Measurements from ENCODE around the gene ASPHD2. TPM values are rescaled to one million over a fixed set of nuclear protein-coding genes. Genes with fewer than 3 reads are reported as not detected.
"Not testable (repeated sequence)": the region's sequence is repeated elsewhere in the genome, so short reads cannot be mapped to it uniquely, and the experiment has no call there.

Gene ASPHD2
- total RNA-seq, 1 donor from 2014 or later: 4.9 TPM

DNA sequence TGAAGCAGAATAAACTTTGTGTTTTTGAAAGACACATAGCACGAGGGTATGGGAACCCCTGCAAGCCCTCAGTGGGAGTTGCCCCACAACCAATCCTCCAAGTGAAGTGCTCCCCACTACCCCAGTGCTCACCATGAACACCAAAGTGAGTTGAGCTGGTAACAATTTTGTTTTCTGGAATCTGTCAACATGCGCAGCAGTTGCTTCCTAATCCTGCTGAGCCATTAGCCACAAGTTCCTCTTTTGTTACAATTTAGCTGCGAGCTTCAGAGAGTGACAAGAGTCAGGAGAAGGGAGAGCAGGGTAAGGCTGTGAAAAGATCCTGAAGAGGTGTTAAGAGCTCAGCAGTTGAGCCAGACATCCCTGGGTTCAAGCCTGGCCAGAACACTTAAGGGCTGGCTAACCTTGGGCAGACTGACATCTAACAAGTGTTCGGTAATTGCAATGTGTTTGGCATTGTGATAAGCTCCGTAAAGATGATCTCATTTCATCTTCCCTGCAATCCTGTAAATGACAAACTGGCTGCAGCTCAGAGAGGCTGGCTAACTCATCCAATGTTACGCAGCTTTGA lies 24.1 kb upstream of the ASPHD2 start:
- Mint-ChIP-seq H3K27me3 (ENCODE audit: unreplicated experiment) (peaks cover 38% of the 10 kb centered on the region), H3K27ac (ENCODE audit: unreplicated experiment) (peak overlapping the region; percentile 24), H3K4me1 (ENCODE audit: unreplicated experiment) (peaks cover 15% of the 10 kb centered on the region), H3K36me3 (ENCODE audit: unreplicated experiment) (no peaks in the 10 kb centered on the region), H3K4me3 (ENCODE audit: unreplicated experiment) (peak overlapping the region; percentile 4), H3K9me3 (ENCODE audit: unreplicated experiment) (no peaks in the 10 kb centered on the region)
- DNase-seq (ENCODE audit: extremely low spot score, unreplicated experiment): no peak
- TF ChIP-seq, protein P1, sequence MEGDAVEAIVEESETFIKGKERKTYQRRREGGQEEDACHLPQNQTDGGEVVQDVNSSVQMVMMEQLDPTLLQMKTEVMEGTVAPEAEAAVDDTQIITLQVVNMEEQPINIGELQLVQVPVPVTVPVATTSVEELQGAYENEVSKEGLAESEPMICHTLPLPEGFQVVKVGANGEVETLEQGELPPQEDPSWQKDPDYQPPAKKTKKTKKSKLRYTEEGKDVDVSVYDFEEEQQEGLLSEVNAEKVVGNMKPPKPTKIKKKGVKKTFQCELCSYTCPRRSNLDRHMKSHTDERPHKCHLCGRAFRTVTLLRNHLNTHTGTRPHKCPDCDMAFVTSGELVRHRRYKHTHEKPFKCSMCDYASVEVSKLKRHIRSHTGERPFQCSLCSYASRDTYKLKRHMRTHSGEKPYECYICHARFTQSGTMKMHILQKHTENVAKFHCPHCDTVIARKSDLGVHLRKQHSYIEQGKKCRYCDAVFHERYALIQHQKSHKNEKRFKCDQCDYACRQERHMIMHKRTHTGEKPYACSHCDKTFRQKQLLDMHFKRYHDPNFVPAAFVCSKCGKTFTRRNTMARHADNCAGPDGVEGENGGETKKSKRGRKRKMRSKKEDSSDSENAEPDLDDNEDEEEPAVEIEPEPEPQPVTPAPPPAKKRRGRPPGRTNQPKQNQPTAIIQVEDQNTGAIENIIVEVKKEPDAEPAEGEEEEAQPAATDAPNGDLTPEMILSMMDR (IDR thresholded peaks at IDR 0.05): no peak

DNA sequence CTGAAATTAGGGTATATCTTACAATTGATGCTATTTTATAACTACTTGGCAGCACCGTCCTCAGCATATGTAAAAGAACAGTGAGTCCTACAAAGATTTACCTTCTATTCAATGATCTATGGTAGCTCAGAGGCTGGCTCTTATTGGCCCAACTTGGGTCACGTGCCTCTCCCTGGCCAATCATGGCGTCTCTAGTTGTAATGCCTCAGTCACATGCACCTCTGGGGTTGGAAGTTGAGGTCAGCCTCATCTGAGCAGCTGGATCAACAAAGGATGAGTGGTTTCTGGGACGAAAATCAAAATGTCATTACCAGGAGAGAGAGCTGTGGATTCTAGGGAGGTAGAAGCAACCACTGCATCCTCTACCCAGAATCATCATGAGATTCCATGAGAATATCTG lies 22.9 kb upstream of the ASPHD2 start:
- peaks cover 40% of the 10 kb centered on the region for H3K27me3 Mint-ChIP-seq (ENCODE audit: unreplicated experiment)
- H3K27ac Mint-ChIP-seq (ENCODE audit: unreplicated experiment): no peak overlapping the region
- H3K4me3 Mint-ChIP-seq (ENCODE audit: unreplicated experiment): no peak overlapping the region
- TF ChIP-seq, protein P1 (IDR thresholded peaks at IDR 0.05): no peak
- H3K4me1 Mint-ChIP-seq (ENCODE audit: unreplicated experiment): peaks cover 15% of the 10 kb centered on the region
- no peaks in the 10 kb centered on the region for H3K36me3 Mint-ChIP-seq (ENCODE audit: unreplicated experiment)
- DNase-seq (ENCODE audit: extremely low spot score, unreplicated experiment): no peak
- H3K9me3 Mint-ChIP-seq (ENCODE audit: unreplicated experiment): no peaks in the 10 kb centered on the region

DNA sequence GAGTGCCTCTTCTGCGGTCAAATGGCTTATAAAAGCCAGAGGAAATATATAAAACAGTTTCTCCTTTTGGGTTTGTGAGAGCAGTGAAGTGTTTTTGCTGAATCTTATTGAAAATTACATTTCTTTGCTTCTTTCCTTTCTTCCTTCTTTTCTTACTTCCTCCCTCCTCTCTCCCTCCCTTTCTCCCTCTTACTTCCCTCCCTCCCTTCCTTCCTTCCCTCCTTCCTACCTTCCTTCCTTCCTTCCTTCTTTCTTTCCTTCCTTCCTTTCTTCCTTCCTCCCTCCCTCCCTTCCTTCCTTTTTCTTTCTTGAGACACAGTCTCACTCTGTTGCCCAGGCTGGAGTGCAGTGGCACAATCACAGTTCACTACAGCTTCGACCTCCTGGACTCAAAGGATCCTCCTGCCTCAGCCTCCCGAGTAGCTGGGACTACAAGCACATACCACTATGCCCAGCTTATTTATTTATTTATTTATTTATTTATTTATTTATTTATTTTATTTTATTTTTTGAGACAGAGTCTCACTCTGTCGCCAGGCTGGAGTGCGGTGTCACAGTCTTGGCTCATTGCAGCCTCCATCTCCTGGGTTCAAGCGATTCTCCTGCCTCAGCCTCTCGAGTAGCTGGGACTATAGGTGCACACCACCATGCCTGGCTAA lies 20.4 kb upstream of the ASPHD2 start:
- H3K4me3 Mint-ChIP-seq (ENCODE audit: unreplicated experiment); H3K27ac Mint-ChIP-seq (ENCODE audit: unreplicated experiment); DNase-seq (ENCODE audit: extremely low spot score, unreplicated experiment); H3K36me3 Mint-ChIP-seq (ENCODE audit: unreplicated experiment); H3K9me3 Mint-ChIP-seq (ENCODE audit: unreplicated experiment): not testable (repeated sequence)
- H3K4me1 Mint-ChIP-seq (ENCODE audit: unreplicated experiment): peaks cover 14% of the 10 kb centered on the region
- peaks cover 35% of the 10 kb centered on the region for H3K27me3 Mint-ChIP-seq (ENCODE audit: unreplicated experiment)

DNA sequence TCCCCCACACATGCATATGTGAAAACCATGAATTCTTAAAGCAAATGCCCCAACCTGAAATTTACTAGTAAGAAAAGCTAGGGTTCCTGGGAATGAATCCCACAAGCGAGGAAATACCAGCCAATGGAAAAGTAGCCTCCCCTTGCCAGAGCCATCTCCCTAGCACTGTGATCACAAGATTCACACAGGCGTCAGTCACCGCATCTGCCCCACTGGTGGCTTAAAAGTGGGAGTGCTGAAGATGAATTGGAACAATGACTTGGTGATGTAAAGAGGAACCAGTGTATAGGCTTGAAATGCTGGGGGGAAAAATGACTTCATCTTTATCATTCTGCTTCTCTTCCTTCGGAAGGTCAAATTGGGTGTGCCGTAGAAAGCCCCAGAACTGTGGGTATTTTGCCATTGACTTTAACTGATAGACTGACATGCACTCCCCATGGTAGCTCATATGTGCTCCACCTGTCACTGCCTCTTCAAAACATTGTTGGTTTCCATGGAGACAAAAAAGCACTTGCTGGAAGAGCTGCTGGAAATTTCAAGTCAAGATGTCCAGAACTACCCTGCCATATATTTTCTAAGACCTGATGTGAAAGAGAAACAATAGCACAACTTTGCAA lies 19.2 kb upstream of the ASPHD2 start:
- Mint-ChIP-seq H3K27me3 (ENCODE audit: unreplicated experiment) (peaks cover 32% of the 10 kb centered on the region), H3K27ac (ENCODE audit: unreplicated experiment) (no peak overlapping the region), H3K4me3 (ENCODE audit: unreplicated experiment) (no peak overlapping the region), H3K9me3 (ENCODE audit: unreplicated experiment) (no peaks in the 10 kb centered on the region), H3K4me1 (ENCODE audit: unreplicated experiment) (peaks cover 5% of the 10 kb centered on the region), H3K36me3 (ENCODE audit: unreplicated experiment) (no peaks in the 10 kb centered on the region)
- TF ChIP-seq, protein P1 (IDR thresholded peaks at IDR 0.05): no peak
- DNase-seq (ENCODE audit: extremely low spot score, unreplicated experiment): no peak

DNA sequence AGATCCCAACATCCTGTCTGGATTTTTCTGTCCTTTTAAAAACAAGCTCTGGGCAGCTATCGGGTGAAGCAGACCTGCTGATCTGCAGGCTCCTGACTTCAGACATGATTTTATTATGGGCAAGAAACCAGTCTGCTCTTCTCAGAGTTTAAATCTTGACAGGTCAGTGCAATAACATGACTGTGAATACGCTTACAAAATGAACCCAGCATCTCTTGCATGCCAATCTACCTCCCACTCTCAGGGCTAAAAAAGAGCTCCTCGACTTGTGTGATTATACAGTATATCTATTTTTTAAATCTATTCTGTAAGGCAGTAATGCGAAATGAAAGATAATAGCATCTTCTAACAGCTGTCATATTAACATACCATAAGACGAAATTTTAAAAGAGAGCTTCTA lies 18.7 kb upstream of the ASPHD2 start:
- no peak for DNase-seq (ENCODE audit: extremely low spot score, unreplicated experiment)
- TF ChIP-seq, protein P1 (IDR thresholded peaks at IDR 0.05): no peak
- Mint-ChIP-seq H3K4me1 (ENCODE audit: unreplicated experiment) (peaks cover under 1% of the 10 kb centered on the region), H3K9me3 (ENCODE audit: unreplicated experiment) (no peaks in the 10 kb centered on the region), H3K27me3 (ENCODE audit: unreplicated experiment) (peaks cover 31% of the 10 kb centered on the region), H3K4me3 (ENCODE audit: unreplicated experiment) (no peak overlapping the region), H3K27ac (ENCODE audit: unreplicated experiment) (no peak overlapping the region), H3K36me3 (ENCODE audit: unreplicated experiment) (no peaks in the 10 kb centered on the region)
